PC-9 (cell line): ENCODE measurements around the gene BCAR1.

Experiments used
- CTCF ChIP-seq: fragments of 200-600 bp; sonication (generic); conservative IDR thresholded peaks from 2 replicates; pipeline ENCODE4 v1.6.1; 2017; ENCODE audit warnings: mixed run types, antibody characterized with exemption, mild to moderate bottlenecking, moderate library complexity
- EZH2 ChIP-seq: fragments of 200-600 bp; sonication (generic); IDR thresholded peaks from 2 replicates; pipeline ENCODE4 v1.8.0; 2017; ENCODE audit warnings: antibody characterized with exemption, low read depth

GRCh38 chr16:75216127-75216526, 35.3 kb downstream of the BCAR1 start:
- TF ChIP-seq CTCF (no peak), EZH2 (no peak)
